Hypothalamus (tissue), 51 donors: ENCODE results near the gene RPP25L.

Experiments used
- DNase-seq, 51 donors: peaks; one replicate each; lab custom pipeline; 2025; lab: John Stamatoyannopoulos, UW

Gene RPP25L

GRCh38 chr9:34588671-34589635, 22.9 kb downstream of the RPP25L start:
- DNase-seq: peak in 19 of 51 donors; percentile 13 to 51 (median 30)

- DNase-seq: no peak
These were observed 24.6 kb downstream of the RPP25L start for GRCh38 chr9:34587271-34587670.

GRCh38 chr9:34585946-34586669, 25.8 kb downstream of the RPP25L start:
- no peak for DNase-seq

GRCh38 chr9:34584970-34585369, 26.9 kb downstream of the RPP25L start:
- DNase-seq: no peak

GRCh38 chr9:34582787-34583186, 29.1 kb downstream of the RPP25L start:
- no peak for DNase-seq

GRCh38 chr9:34581318-34581717, 30.6 kb downstream of the RPP25L start:
- no peak for DNase-seq

GRCh38 chr9:34580358-34580757, 31.5 kb downstream of the RPP25L start:
- peak in 14 of 51 donors; percentile 12 to 48 (median 27) for DNase-seq

GRCh38 chr9:34579808-34580163, 32.1 kb downstream of the RPP25L start:
- DNase-seq: peak in 1 of 51 donors; percentile 21

- DNase-seq: peak in 5 of 51 donors; percentile 18 to 23 (median 22)
These were observed 32.6 kb downstream of the RPP25L start for GRCh38 chr9:34579104-34579807.

- DNase-seq: peak in 13 of 51 donors; percentile 11 to 54 (median 33)
These were observed 33.4 kb downstream of the RPP25L start for GRCh38 chr9:34578241-34579103.

GRCh38 chr9:34577400-34578240, 34.3 kb downstream of the RPP25L start:
- peak in 18 of 51 donors; percentile 12 to 54 (median 28) for DNase-seq

GRCh38 chr9:34576597-34577399, 35.1 kb downstream of the RPP25L start:
- DNase-seq: no peak

GRCh38 chr9:34575862-34576596, 35.9 kb downstream of the RPP25L start:
- DNase-seq: no peak

GRCh38 chr9:34575241-34575640, 36.7 kb downstream of the RPP25L start:
- DNase-seq: no peak

GRCh38 chr9:34574571-34574970, 37.3 kb downstream of the RPP25L start:
- no peak for DNase-seq

GRCh38 chr9:34573599-34574325, 38.1 kb downstream of the RPP25L start:
- DNase-seq: no peak

- DNase-seq: peak in 1 of 51 donors; percentile 10
These were observed 39.3 kb downstream of the RPP25L start for GRCh38 chr9:34572628-34573027.
